ENCODE results near the gene DCST2. TPM values are rescaled to one million over a fixed set of nuclear protein-coding genes. Genes with fewer than 3 reads are reported as not detected.

Gene DCST2
- total RNA-seq, 4 donors from 2014 or later: not detected

- H3K27me3 ChIP-seq: peaks cover 51 to 56% (median 54%) of the 10 kb centered on the region in 3 donors
- in situ Hi-C loops (cut with MboI; ENCODE audit: low sequenced_read_pairs in 4 of 4) (no loop called here), intact Hi-C loops (cut with DNase I; ENCODE audit: low total_unique reads) (no loop called here)
- H3K27ac ChIP-seq: no peak overlapping the region
- DNase-seq: no peak
- H3K36me3 ChIP-seq: no peaks in the 10 kb centered on the region
- ATAC-seq: no peak
- peaks cover 44 to 48% of the 10 kb centered on the region in 2 donors for H3K4me1 ChIP-seq
- H3K4me3 ChIP-seq: peak overlapping the region in 3 of 4 donors; percentile 34 to 68 (median 46)
- TF ChIP-seq CTCF (IDR thresholded peaks at IDR 0.05 in 4 of 5, conservative IDR thresholded peaks at IDR 0.05 in 1 of 5) (no peak), POLR2A (IDR thresholded peaks at IDR 0.05) (no peak)
- no peaks in the 10 kb centered on the region for H3K9me3 ChIP-seq
Observed at GRCh38 chr1:155080312-155081228, 47.0 kb upstream of the DCST2 start.

- no peak for ATAC-seq
- no peaks in the 10 kb centered on the region for H3K9me3 ChIP-seq
- DNase-seq: no peak
- no peaks in the 10 kb centered on the region for H3K36me3 ChIP-seq
- peaks cover 42 to 46% of the 10 kb centered on the region in 2 donors for H3K4me1 ChIP-seq
- TF ChIP-seq POLR2A (IDR thresholded peaks at IDR 0.05): no peak
- TF ChIP-seq CTCF (IDR thresholded peaks at IDR 0.05 in 4 of 5, conservative IDR thresholded peaks at IDR 0.05 in 1 of 5): no peak
- H3K4me3 ChIP-seq: peak overlapping the region in 3 of 4 donors; percentile 34 to 68 (median 46)
- in situ Hi-C loops (cut with MboI; ENCODE audit: low sequenced_read_pairs in 4 of 4) (no loop called here), intact Hi-C loops (cut with DNase I; ENCODE audit: low total_unique reads) (no loop called here)
- no peak overlapping the region for H3K27ac ChIP-seq
- peaks cover 51 to 56% (median 54%) of the 10 kb centered on the region in 3 donors for H3K27me3 ChIP-seq
Observed at GRCh38 chr1:155079487-155080311, 46.1 kb upstream of the DCST2 start.

GRCh38 chr1:155079210-155079486 lies 45.6 kb upstream of the DCST2 start:
- Histone ChIP-seq H3K4me1 (peaks cover 38 to 41% of the 10 kb centered on the region in 2 donors), H3K27me3 (peaks cover 51 to 53% (median 52%) of the 10 kb centered on the region in 3 donors), H3K27ac (no peak overlapping the region), H3K36me3 (no peaks in the 10 kb centered on the region), H3K4me3 (peak overlapping the region; percentile 31 to 68 (median 55)), H3K9me3 (no peaks in the 10 kb centered on the region)
- ATAC-seq: no peak
- no peak for TF ChIP-seq POLR2A (IDR thresholded peaks at IDR 0.05)
- in situ Hi-C loops (cut with MboI; ENCODE audit: low sequenced_read_pairs in 4 of 4): no loop called here
- intact Hi-C loops (cut with DNase I; ENCODE audit: low total_unique reads): no loop called here
- no peak for DNase-seq

GRCh38 chr1:155078469-155079209 lies 45.1 kb upstream of the DCST2 start, which contains the start of gene EFNA3:
EFNA3 (plus strand) TSS chr1:155078837; CDS start chr1:155078942, 105 bp downstream.
- Histone ChIP-seq H3K4me1 (peaks cover 38 to 41% of the 10 kb centered on the region in 2 donors), H3K27me3 (peaks cover 47 to 48% (median 48%) of the 10 kb centered on the region in 3 donors)

More at GRCh38 chr1:155078469-155079209, 45.1 kb upstream of the DCST2 start, which contains the start of gene EFNA3:
- ATAC-seq (peak; percentile 66 to 68), DNase-seq (peak in 1 of 2 donors; percentile 54)
- no peak for TF ChIP-seq CTCF (IDR thresholded peaks at IDR 0.05 in 4 of 5, conservative IDR thresholded peaks at IDR 0.05 in 1 of 5)
- TF ChIP-seq POLR2A (IDR thresholded peaks at IDR 0.05): no peak
- intact Hi-C loops (cut with DNase I; ENCODE audit: low total_unique reads) (no loop called here), in situ Hi-C loops (cut with MboI; ENCODE audit: low sequenced_read_pairs in 4 of 4) (no loop called here)
- no peak within 1 kb of the TSS for H3K27ac ChIP-seq
- H3K9me3 ChIP-seq: no peaks in the 10 kb centered on the region
- H3K4me3 ChIP-seq: peak within 1 kb of the TSS; percentile 31 to 68 (median 55)
- no peaks in the 10 kb centered on the region for H3K36me3 ChIP-seq
